Measurements from ENCODE around the gene IREB2.
"Not testable (repeated sequence)": the region's sequence is repeated elsewhere in the genome, so short reads cannot be mapped to it uniquely, and the experiment has no call there.

IREB2 gene

DNA sequence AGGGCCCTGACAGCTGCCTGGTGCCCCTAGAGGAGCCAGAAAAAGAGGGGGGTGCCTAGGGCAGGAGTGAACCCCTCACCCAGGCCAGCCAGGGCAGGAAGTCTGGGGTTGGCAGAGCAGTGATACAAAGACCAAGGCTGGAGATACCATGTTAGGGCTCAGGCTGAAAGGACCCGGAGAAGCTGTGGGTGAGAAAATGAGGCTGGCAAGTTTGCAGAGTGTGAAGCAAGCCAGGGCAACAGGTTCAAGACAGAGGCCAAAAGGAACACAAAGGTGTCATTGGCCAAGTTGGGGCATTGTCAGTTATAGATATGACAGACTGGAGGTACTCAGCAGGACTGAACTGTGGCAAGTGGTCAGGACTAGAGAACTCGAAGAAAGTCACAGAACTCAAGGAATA is 40.6 kb upstream of the IREB2 start:
- DNase-seq (ENCODE audit: insufficient read length, low spot score) (no peak), FAIRE-seq (no peak)
- TF ChIP-seq, protein P1, sequence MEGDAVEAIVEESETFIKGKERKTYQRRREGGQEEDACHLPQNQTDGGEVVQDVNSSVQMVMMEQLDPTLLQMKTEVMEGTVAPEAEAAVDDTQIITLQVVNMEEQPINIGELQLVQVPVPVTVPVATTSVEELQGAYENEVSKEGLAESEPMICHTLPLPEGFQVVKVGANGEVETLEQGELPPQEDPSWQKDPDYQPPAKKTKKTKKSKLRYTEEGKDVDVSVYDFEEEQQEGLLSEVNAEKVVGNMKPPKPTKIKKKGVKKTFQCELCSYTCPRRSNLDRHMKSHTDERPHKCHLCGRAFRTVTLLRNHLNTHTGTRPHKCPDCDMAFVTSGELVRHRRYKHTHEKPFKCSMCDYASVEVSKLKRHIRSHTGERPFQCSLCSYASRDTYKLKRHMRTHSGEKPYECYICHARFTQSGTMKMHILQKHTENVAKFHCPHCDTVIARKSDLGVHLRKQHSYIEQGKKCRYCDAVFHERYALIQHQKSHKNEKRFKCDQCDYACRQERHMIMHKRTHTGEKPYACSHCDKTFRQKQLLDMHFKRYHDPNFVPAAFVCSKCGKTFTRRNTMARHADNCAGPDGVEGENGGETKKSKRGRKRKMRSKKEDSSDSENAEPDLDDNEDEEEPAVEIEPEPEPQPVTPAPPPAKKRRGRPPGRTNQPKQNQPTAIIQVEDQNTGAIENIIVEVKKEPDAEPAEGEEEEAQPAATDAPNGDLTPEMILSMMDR (IDR thresholded peaks at IDR 0.05; ENCODE audit: insufficient read depth, missing control alignments): no peak

DNA sequence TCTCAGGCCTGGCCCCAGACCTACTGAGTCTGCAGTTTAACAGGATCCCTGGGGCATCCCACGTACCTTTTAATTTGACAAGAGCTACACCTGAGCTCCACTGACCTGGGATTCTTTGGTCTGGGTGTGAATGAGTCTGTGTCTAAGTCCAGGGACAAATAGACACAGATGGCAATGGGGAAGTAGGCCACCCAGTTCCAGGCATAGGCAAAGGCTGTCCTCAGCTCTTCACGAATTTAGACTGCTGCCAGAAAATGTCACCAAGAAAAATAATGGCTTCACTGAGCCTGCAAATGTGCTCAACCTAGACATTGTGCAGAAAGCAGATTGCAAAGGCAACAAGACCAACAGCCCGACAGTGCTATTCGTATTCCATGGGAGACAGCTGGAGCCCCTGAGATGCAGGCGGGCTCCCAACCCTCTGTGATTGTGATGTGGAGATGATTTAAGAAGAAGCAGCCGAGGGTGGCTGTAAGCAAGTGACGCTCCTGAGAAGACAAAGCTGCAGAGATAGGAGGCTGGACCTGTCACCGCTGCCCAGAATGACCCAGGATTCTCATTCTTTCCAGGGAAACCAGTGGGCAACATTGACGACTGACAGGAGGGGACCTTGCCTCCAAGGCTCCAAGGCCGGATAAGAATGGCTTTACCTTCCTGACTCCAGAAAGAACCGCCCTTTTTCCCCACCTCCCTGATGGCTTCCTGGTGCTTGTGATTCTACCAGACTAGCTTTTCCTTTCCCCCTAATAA is 39.8 kb upstream of the IREB2 start:
- TF ChIP-seq, protein P1 (IDR thresholded peaks at IDR 0.05; ENCODE audit: insufficient read depth, missing control alignments): no peak
- FAIRE-seq (no peak), DNase-seq (ENCODE audit: insufficient read length, low spot score) (no peak)

DNA sequence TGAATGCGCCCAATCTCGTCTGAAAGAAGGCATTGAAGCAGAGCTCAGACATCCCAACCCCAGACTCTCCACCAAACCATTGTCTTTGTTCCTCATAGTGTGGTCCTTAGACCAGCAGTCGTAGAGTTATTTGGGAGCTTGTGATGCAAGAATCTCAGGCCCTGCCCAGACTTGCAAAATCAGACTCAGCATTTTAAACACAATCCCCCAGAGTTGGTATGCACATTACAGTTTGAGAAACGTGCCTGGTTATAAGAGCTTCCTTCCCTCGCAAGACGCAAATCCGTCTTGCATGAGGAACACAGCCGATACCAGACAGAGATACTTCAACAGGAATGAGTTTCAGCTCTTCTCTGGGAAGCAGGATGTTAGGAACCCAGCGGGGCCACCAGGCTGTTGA is 38.9 kb upstream of the IREB2 start:
- no peak for FAIRE-seq
- TF ChIP-seq, protein P1 (IDR thresholded peaks at IDR 0.05; ENCODE audit: insufficient read depth, missing control alignments): no peak
- no peak for DNase-seq (ENCODE audit: insufficient read length, low spot score)

DNA sequence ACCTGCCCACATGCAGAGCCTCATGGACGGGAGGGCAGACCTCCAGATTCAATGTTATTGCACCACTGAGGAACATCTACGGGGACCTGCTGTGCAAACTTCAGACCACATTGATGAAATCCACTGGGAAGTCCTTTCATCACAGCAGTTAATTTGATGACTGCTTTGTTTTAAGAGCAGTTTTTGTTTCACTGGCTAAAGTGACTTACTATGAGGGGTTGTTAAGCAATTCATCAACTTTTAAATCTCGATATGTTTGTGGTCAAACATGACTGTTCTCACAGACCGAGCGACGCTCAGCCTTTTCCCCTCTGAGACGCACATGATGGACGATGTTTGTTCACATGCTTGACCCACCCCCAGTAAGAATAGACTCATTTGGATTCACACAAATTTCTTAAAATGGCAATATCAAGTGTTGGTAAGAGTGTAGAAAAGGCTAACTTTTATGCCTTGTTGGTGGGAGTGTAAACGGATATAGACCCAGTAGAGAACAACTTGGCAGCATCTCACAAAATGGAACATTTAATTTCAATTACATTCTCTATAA is 35.9 kb upstream of the IREB2 start:
- FAIRE-seq: no peak
- no peak for DNase-seq (ENCODE audit: insufficient read length, low spot score)
- TF ChIP-seq, protein P1 (IDR thresholded peaks at IDR 0.05; ENCODE audit: insufficient read depth, missing control alignments): no peak

DNA sequence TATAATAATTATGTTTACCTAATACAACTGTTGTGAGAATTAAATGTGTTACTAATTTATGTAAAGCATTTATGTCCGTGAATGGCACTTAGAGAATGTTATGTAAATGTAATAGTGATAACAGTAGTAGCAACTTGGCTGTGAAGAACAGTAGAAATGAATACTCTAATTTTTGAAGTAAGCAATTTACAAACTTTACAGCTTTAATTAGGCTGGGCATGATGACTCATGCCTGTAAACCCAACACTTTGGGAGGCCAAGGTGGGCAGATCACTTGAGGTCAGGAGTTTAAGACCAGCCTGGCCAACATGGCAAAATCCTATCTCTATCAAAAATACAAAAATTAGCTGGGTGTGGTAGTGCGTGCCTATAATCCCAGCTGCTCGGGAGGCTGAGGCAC is 33.9 kb upstream of the IREB2 start:
- TF ChIP-seq, protein P1 (IDR thresholded peaks at IDR 0.05; ENCODE audit: insufficient read depth, missing control alignments): no peak
- FAIRE-seq (no peak), DNase-seq (ENCODE audit: insufficient read length, low spot score) (no peak)

DNA sequence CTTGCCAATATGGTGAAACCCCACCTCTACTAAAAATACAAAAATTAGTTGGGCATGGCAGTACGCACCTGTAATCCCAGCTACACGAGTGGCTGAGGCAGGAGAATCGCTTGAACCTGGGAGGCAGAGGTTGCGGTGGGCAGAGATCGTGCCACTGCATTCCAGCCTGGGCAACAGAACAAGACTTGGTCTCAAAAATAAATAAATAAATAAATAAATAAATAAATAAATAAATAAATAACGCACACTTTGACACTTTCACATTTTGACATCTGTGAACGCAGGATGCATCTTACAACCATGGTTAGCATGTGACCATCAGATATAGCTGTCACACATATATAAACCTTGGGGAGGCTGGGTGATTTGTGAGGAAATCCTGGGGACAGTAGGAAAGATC is 33.2 kb upstream of the IREB2 start:
- FAIRE-seq; DNase-seq (ENCODE audit: insufficient read length, low spot score): not testable (repeated sequence)

DNA sequence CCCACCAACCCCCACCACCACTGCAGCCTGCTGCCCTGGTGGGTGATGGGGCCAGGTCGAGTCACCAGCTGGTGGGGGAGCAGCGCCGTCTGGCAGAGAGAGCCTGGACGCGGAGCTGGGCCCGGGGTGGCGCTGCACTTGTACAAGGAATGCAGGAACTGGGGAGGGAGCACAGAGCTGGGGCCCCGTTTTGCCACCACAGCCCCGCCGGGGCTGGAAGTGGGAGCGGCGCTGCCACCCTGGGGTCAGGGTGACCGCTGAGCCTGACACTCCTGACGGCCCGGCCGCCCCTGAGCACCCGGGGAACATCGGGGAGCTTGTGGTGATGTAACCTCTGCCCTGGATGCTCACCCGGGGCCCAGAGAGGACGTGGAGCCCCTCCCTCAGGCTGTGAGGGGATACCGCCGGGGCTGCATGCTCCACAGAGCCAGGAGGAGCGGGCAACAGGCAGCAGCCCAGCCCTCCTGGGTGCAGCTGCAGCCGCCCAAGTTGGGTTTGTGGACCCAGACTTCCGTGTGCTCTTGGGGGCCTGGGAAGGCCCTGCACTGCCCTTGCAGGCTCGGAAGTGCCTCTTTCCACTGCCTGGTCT is 32.6 kb upstream of the IREB2 start:
- FAIRE-seq: no peak
- TF ChIP-seq, protein P1 (IDR thresholded peaks at IDR 0.05; ENCODE audit: insufficient read depth, missing control alignments): no peak
- no peak for DNase-seq (ENCODE audit: insufficient read length, low spot score)

Data from D721Med (cell line).